Measurements from ENCODE around the gene TRIM38.
A peak's percentile ranks its signal among the peaks of the same experiment; 100 is the strongest.
"Not testable (repeated sequence)": the region's sequence is repeated elsewhere in the genome, so short reads cannot be mapped to it uniquely, and the experiment has no call there.

TRIM38 gene

GRCh38 chr6:25962149-25963127 is at the start of gene TRIM38:
Gene TRIM38 (plus strand): TSS chr6:25962802. CDS start chr6:25966523, 3,721 bp downstream.
- DNase-seq (ENCODE audit: insufficient read length, low spot score), result peak; percentile 78
- no peak for FAIRE-seq

GRCh38 chr6:25913741-25914140 is 48.9 kb upstream of the TRIM38 start:
- DNase-seq (ENCODE audit: insufficient read length, low spot score) (no peak), FAIRE-seq (no peak)

- no peak for FAIRE-seq
- DNase-seq (ENCODE audit: insufficient read length, low spot score), result no peak
Measured at GRCh38 chr6:25916330-25916729, 46.3 kb upstream of the TRIM38 start.

- DNase-seq (ENCODE audit: insufficient read length, low spot score) (no peak), FAIRE-seq (no peak)
Measured at GRCh38 chr6:25916789-25917490, 45.7 kb upstream of the TRIM38 start.

DNA sequence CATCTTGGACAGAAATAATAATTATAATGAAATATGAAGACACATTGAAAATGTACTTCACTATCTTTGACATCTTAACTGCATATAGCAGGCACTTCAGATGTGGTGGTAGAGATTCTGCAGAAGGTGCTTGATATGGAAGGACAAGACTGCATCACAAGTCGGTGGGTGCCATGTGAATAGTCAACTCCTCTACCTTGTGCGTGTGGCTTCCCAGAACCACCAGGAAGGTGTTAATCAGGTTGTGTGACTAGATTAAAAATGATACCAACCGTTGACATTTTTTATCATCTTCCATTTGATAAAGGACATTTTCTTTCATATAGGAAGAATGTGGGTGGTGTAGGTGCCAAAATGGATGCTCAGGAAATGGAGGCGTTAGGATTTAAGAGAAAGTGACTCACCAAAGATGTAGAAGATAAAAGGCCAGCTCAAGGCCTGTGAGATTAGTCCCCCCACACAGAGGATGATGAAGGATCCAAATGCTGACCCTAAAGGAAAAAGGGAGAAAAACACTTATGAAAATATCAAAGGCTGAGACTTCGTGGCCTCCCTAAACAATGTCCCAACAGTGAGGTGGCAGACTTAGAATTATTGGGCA is 44.4 kb upstream of the TRIM38 start:
- FAIRE-seq (no peak), DNase-seq (ENCODE audit: insufficient read length, low spot score) (no peak)

GRCh38 chr6:25919657-25920056 is 42.9 kb upstream of the TRIM38 start:
- no peak for FAIRE-seq
- DNase-seq (ENCODE audit: insufficient read length, low spot score), result no peak

DNA sequence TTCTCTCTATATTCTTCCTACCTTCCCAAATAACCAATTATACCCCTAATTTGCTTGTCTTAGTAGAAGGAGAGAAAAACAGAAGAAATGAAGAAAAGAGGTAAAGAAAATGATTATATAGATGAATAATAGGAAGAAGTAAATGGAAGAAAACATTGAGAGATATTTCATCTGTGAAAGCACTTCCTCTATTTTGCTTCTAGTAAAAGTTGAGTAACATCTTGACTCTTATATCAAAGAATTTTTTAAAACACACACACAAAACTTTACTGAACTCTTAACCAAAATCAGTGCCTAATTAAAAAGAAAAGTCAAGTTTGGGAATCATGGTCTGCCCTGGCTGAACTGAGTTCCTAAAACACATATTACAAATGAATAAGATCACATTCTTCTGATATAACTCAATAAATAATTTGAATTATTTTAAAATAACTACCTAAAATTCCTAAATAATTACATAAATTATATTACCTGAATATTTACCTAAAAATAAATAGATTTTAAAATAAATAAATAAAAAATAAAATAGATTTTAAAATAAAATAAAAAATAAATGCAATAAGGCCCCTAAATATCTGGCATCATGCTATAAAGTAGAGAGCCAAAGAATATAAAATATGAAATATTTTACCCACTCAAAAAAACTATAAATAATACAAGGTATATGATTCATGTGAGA is 40.9 kb upstream of the TRIM38 start:
- DNase-seq (ENCODE audit: insufficient read length, low spot score), result no peak
- no peak for FAIRE-seq

DNA sequence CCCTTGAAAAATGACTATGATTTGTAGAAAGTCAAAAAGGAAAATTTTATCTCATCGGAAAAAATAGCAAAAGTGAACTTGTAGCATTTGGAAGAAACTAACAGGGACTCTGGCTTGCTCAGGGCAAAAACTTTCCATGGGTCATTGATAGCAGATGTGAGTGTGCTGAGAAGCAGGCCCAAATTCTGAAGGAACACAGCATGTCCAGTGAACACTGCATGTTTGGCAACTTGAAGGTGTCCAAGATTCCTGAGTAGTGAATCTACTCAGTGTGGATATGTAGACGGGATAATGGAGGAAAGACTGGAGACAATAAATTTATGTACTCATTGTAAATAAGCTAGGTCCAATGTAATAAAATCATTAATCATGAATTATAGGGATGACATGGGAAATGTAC is 40.3 kb upstream of the TRIM38 start:
- FAIRE-seq (no peak), DNase-seq (ENCODE audit: insufficient read length, low spot score) (no peak)

GRCh38 chr6:25925876-25926275 is 36.7 kb upstream of the TRIM38 start:
- FAIRE-seq, result no peak

DNA sequence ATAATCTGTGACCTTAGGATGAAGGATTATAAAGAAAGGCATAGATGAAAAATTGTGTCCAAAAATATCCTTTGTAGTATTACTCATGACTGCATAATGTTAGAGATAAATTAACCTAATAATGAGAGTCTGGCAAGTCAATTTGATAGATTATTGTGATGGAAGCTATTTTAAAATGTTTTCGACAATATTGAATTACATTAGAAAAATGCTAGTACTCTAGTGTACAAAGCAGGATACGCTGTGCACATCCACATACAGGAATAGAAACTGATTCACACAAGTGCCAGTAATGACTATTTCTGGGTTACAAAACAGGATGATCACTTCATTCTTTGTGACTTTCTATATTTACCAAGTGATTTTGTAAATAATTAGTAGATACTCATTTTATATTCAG is 35.4 kb upstream of the TRIM38 start:
- DNase-seq (ENCODE audit: insufficient read length, low spot score), result no peak
- no peak for FAIRE-seq

More at GRCh38 chr6:25925876-25926275, 36.7 kb upstream of the TRIM38 start:
- DNase-seq (ENCODE audit: insufficient read length, low spot score), result no peak

GRCh38 chr6:25927756-25928216 is 34.8 kb upstream of the TRIM38 start:
- DNase-seq (ENCODE audit: insufficient read length, low spot score), result no peak
- no peak for FAIRE-seq

DNA sequence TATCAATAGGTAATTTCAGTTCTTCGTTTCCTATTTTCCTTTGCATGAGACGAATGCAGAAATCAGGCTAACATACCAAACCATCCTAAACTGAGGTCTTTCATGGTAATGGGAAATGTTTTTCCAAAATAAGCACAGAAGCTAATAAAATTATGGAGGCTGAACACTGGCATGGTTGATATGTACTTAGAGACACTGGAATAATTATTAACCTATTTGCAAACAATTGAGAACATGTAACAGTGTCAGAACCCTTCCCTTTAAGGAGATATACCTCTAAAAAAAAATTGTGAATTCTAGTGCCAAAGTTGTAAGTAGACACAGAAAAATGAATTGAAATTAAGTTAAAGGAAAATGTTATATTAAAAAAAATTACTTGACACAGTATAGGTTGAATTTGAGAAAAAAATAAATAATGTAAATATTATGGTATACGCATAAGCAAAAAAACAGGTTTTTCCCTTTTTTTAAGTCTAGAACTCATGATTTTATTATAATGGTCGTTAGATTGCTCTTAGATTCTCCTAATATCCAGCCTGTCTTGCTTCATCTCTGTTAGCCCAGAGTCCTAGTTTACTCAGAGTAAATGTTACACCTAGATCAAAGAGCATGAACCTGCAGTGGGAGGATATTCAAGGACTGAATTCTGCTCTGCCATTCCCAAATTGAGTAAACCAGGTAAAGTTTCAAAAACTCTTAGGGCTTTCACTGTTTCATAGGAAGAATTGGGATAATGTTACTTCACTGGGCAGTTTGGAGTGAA is 33.9 kb upstream of the TRIM38 start:
- DNase-seq (ENCODE audit: insufficient read length, low spot score) (no peak), FAIRE-seq (no peak)

- not testable (repeated sequence) for FAIRE-seq; DNase-seq (ENCODE audit: insufficient read length, low spot score)
Measured at GRCh38 chr6:25929785-25930184, 32.8 kb upstream of the TRIM38 start.

GRCh38 chr6:25930532-25931410 is 31.8 kb upstream of the TRIM38 start, which contains the start of gene SLC17A2:
Gene SLC17A2 (minus strand): TSS chr6:25930691. CDS start chr6:25925796, 4,895 bp downstream.
- DNase-seq (ENCODE audit: insufficient read length, low spot score), result no peak
- no peak for FAIRE-seq

DNA sequence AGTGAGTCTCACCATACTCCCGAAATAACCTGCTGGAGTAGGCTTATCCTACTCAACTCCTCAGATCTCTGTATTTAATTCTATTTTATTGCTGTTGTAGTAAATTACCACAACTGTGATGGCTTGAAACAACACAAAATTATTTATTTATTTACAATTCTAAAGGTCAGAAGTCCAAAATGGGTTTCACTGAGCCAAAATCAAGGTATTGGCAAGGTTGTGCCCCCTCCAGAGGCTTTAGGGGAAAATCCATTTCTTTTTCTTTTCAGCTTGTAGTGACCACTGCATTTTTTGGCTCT is 31.2 kb upstream of the TRIM38 start:
- no peak for DNase-seq (ENCODE audit: insufficient read length, low spot score)
- FAIRE-seq, result no peak

GRCh38 chr6:25934156-25934555 is 28.4 kb upstream of the TRIM38 start:
- FAIRE-seq (no peak), DNase-seq (ENCODE audit: insufficient read length, low spot score) (no peak)

GRCh38 chr6:25934735-25935313 is 27.8 kb upstream of the TRIM38 start:
- no peak for FAIRE-seq

GRCh38 chr6:25935953-25936352 is 26.6 kb upstream of the TRIM38 start:
- no peak for DNase-seq (ENCODE audit: insufficient read length, low spot score)
- no peak for FAIRE-seq

More at GRCh38 chr6:25934735-25935313, 27.8 kb upstream of the TRIM38 start:
- no peak for DNase-seq (ENCODE audit: insufficient read length, low spot score)

GRCh38 chr6:25939593-25939992 is 23.0 kb upstream of the TRIM38 start:
- FAIRE-seq, result no peak
- no peak for DNase-seq (ENCODE audit: insufficient read length, low spot score)

Data from HTR-8/SVneo (cell line).